ENCODE results near the gene RAB11FIP4.

DNA sequence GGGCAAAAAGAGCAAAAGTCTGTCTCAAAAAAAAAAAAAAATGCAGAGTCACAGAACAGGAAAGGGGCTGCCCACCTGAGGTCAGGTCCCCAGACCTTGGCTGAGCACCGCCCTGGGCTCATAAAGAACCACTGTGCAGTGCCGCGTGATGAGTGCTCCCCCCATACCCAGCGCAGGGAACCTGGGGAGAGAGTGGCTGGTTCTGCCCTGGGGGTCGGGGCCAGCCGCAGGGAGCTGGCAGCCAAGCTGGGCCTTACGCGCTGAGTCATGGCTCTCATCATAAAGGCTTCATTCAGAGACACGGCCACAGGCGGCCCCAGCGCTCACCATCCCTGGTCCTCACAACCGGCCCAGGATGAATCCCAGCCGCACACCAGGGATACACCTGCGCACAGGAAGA lies 80.7 kb downstream of the RAB11FIP4 start:
- TF ChIP-seq, protein P1, sequence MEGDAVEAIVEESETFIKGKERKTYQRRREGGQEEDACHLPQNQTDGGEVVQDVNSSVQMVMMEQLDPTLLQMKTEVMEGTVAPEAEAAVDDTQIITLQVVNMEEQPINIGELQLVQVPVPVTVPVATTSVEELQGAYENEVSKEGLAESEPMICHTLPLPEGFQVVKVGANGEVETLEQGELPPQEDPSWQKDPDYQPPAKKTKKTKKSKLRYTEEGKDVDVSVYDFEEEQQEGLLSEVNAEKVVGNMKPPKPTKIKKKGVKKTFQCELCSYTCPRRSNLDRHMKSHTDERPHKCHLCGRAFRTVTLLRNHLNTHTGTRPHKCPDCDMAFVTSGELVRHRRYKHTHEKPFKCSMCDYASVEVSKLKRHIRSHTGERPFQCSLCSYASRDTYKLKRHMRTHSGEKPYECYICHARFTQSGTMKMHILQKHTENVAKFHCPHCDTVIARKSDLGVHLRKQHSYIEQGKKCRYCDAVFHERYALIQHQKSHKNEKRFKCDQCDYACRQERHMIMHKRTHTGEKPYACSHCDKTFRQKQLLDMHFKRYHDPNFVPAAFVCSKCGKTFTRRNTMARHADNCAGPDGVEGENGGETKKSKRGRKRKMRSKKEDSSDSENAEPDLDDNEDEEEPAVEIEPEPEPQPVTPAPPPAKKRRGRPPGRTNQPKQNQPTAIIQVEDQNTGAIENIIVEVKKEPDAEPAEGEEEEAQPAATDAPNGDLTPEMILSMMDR (IDR thresholded peaks at IDR 0.05), result no peak
- no peak for TF ChIP-seq POLR2A (IDR thresholded peaks at IDR 0.05)
